Activated T-cell treated with anti-CD3 and anti-CD28 coated beads, Interleukin-2, amount 50 U/mL, for 72 hours (primary cell): Measurements from ENCODE around the gene RPH3AL. TPM values are rescaled to one million over a fixed set of nuclear protein-coding genes. Genes with fewer than 3 reads are reported as not detected.

ENCODE experiments used
- ATAC-seq, 2 donors: fragments of 150-1000 bp; cut with Tn5 transposase; replicated peaks in 1 of 2; 2 replicates each; pipeline ENCODE4 v1.10.0; 2021; ENCODE audit warnings: moderate library complexity in 2 of 2, mild to moderate bottlenecking in 1 of 2
- DNase-seq, 2 donors: peaks; one replicate each; pipeline ENCODE4 v3.0.0; 2021 to 2022; ENCODE audit warnings: mixed read lengths in 1 of 2
- H3K27ac Mint-ChIP-seq: one replicate; pipeline ENCODE4 v1.8.0; 2022; ENCODE audit warnings: mild to moderate bottlenecking, moderate library complexity, mixed read lengths
- H3K27me3 Mint-ChIP-seq: one replicate; pipeline ENCODE4 v1.8.0; 2022; ENCODE audit warnings: low read depth, mixed read lengths
- H3K36me3 Mint-ChIP-seq, 2 donors: one replicate each; pipeline ENCODE4 v1.8.0; 2022; ENCODE audit warnings: mixed read lengths in 2 of 2, mild to moderate bottlenecking in 1 of 2; ENCODE audit not compliant: insufficient read depth in 2 of 2
- H3K4me1 Mint-ChIP-seq: one replicate; pipeline ENCODE4 v1.8.0; 2022; ENCODE audit warnings: low read depth, mixed read lengths
- H3K4me3 Mint-ChIP-seq, 2 donors: one replicate each; pipeline ENCODE4 v1.8.0; 2022; ENCODE audit warnings: mild to moderate bottlenecking in 2 of 2, mixed read lengths in 2 of 2, moderate library complexity in 2 of 2
- H3K9me3 Mint-ChIP-seq, 2 donors: one replicate each; pipeline ENCODE4 v1.8.0; 2022; ENCODE audit warnings: mixed read lengths in 2 of 2
- total RNA-seq, 2 donors: library from RNA; stranded (reverse); gene quantifications; one replicate each; pipeline ENCODE4 v1.2.3, GENCODE V29; 2022

Gene RPH3AL
- total RNA-seq, 2 donors from 2014 or later = 3.5 to 7.2 TPM

DNA sequence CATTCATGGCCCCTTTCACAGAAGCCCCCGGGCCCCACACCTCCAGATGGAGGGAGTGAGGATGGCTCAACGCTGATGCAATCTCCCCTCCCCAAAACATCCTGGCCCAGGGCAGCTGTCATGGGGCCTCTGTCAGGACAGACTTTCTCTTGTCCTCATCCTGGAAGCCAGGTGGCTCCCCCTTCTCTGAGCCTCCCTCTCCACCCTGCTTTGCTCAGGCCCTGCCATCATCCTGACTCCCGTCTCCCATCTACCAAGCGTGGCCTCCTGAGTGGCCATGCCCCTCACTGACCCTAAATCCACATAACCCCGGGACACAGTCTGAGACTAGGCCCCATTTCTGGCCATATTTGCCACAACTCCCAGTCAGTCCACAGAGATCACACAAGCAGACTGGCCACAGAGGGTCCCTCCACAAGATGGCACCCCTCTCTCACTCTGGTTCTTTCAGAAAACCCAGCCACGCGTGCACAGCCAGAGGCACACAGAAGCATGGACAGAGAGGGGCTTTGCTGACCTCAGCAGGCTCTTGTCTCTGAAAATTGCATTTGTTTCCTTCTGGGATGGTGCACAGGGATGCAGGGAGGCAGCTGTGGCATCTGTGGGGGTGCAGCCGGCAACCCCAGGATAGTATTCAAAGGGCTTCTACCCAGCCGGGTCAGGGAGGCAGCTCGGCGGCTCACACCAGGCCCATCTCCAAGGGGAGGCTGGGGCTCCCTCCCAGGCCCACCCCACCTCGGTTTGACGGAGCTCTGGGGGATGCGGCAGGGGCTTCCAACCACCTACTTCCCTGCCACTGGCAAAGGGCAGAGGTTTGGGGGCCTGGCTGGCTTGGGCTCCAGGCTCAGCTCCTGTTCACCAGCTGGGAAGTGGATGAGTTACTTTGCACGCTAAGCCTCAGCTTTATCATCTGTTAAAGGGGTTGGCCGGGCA lies 188.0 kb downstream of the RPH3AL start:
- Mint-ChIP-seq H3K27ac (no peak overlapping the region), H3K4me1 (peaks cover 5% of the 10 kb centered on the region), H3K27me3 (no peaks in the 10 kb centered on the region), H3K9me3 (no peaks in the 10 kb centered on the region), H3K36me3 (no peaks in the 10 kb centered on the region), H3K4me3 (no peak overlapping the region)
- DNase-seq (peak; percentile 22 to 25), ATAC-seq (peak; percentile 47)

DNA sequence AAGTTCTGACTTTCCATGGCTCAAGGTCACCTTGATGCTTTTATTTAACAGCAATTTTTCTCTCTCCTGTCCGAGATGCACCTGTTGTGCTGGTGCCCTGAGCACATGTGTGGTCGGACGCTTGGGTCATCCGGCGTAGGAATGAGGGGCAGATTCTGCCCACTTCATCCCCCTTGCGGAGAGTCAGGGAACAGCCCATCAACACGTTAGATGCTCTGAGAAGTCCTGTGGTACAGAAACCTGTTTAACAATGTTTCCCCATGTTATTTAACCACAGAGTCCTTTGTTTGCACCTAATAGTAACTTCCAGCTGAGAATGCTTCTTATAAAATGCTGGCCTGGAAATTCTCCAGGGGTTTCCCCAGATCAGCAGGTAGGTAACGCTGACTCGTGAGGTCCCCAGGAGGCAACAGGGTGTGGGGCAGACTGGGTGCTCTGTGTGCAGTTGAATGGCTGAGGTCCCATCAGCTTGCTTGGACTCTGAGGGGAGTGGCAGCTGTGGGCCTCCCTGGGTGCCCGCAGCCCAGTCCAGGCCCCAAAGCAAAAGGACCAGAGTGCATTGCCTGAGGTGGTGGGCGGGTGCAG lies 189.0 kb downstream of the RPH3AL start:
- no peak overlapping the region for H3K4me3 Mint-ChIP-seq
- no peak overlapping the region for H3K27ac Mint-ChIP-seq
- peaks cover under 1% of the 10 kb centered on the region for H3K4me1 Mint-ChIP-seq
- H3K9me3 Mint-ChIP-seq = no peaks in the 10 kb centered on the region
- no peaks in the 10 kb centered on the region for H3K27me3 Mint-ChIP-seq
- DNase-seq (no peak), ATAC-seq (no peak)
- H3K36me3 Mint-ChIP-seq = no peaks in the 10 kb centered on the region

DNA sequence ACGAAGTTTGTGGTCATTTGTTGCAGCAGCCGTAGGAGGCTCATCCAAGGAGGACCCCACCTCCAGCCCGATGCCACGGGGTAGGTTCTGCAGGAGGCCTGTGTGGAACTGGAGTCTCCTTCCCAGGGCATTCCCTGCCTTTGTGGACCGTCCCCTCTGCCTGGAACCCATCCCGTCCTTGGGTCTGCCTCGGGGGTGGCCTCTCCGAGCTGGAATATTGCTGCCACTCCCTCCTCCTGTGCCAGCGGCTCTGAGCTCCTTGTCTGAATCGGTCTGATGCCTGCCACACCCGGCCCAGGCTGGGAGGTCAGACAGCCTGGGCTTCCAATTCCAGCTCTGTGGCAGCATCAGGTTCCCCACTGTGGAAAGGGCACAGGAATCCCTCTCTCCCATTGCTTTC lies 189.9 kb downstream of the RPH3AL start:
- Mint-ChIP-seq H3K27me3 (no peaks in the 10 kb centered on the region), H3K4me3 (no peak overlapping the region), H3K9me3 (no peaks in the 10 kb centered on the region), H3K36me3 (no peaks in the 10 kb centered on the region), H3K27ac (no peak overlapping the region), H3K4me1 (no peaks in the 10 kb centered on the region)
- ATAC-seq (no peak), DNase-seq (no peak)

Other genes with a start within 250 kb of the RPH3AL start
- gene SCGB1C2, start 215.2 kb downstream of the RPH3AL start, total RNA-seq = not detected
- gene DOC2B, start 171.2 kb downstream of the RPH3AL start, total RNA-seq = under 1 TPM; 0.12 to 0.25 TPM
- gene RFLNB, start 93.1 kb upstream of the RPH3AL start, total RNA-seq = 100 to 1,000 TPM in 1 of 2 donors, 10 to 100 TPM in 1; 89.1 to 103 TPM